Measurements from ENCODE around the gene CHSY1.

- no peak for TF ChIP-seq CTCF (IDR thresholded peaks at IDR 0.05)
- no peak for TF ChIP-seq POLR2A (IDR thresholded peaks at IDR 0.05)
Observed at GRCh38 chr15:101148881-101149664, 102.8 kb downstream of the CHSY1 start.

Measured in heart left ventricle (tissue), 13 donors.